ELF-1 (cell line): ENCODE measurements around the gene NHLRC1.

Experiments
- DNase-seq: peaks from one replicate; pipeline ENCODE4 v3.0.0-alpha.2; 2016; ENCODE audit warnings: low read depth, low spot score

Gene NHLRC1

GRCh38 chr6:18087396-18088165 lies 34.9 kb downstream of the NHLRC1 start:
- no peak for DNase-seq

GRCh38 chr6:18081025-18081668 lies 41.3 kb downstream of the NHLRC1 start:
- DNase-seq: no peak

- DNase-seq: no peak
Observed at GRCh38 chr6:18080544-18080943, 41.9 kb downstream of the NHLRC1 start.

- DNase-seq: no peak
Observed at GRCh38 chr6:18078866-18079265, 43.6 kb downstream of the NHLRC1 start.

GRCh38 chr6:18076231-18076630 lies 46.2 kb downstream of the NHLRC1 start:
- DNase-seq: no peak

GRCh38 chr6:18072841-18073240 lies 49.6 kb downstream of the NHLRC1 start:
- DNase-seq: no peak

- DNase-seq: no peak
Observed at GRCh38 chr6:18070486-18070885, 52.0 kb downstream of the NHLRC1 start.
